ENCODE data around the gene ZFYVE21.
A peak's percentile ranks its signal among the peaks of the same experiment; 100 is the strongest.

ZFYVE21 gene

DNA sequence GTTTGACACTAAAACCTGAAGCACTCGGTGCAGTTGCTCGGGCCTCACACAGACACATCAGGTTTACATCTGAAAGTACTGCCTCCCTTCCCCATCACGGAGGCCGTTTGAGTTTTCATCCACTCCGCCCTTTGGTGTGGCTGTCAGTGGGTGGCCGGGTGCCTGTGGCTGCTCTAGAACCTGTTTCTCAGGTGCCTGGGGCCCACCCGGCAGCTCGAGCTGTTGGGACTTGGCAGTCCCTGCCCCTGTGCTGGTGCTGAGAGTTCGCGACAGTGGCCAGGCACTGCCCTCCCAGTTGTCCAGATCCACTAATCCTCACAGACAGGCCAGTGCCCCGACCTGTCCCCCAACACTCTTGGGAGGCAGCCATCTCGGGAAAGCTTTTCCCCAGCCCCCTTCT is 22.7 kb upstream of the ZFYVE21 start:
- no peak for DNase-seq

DNA sequence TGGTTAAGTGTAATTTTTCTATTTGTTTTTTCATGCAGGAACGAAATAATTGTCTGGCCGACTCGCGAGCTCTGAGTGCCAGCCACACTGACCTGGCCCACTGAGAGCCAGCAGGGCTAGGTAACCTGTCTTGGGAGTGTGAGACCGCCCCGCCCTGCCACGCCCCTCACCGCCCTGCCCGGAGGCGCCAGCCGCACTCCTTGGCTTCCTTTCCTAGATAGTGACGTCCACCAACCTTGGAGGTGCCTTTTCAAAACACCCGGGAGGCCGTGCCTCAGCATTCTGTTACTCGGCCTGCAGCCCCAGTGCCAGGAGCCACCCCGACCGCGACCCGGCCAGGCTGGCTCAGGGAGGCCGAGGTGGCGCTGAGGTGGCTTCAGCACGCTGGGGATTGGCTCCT is 22.1 kb upstream of the ZFYVE21 start:
- no peak for DNase-seq

DNA sequence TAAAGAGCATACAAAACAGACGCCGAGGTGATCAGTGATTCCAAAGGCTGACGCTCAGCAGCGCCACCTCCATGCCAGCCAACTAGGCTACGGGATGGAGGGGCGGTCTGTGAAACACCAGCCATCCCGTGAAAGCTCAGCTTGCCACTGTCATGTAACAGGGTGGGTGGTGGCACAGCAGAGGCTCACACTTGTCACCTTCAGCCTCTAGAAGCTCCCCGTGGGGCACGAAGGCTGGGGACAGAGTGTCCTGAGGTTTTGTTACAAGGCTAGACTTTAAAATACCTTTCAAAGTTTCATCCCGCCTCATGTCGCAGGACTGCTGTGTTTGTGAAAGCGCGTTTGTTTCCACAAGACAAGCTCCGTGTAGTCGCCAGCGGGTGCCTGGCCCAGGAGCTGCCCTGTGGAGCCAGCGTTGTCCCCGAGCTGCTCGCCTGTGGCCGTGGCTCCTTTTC is 21.0 kb upstream of the ZFYVE21 start:
- DNase-seq = no peak

DNA sequence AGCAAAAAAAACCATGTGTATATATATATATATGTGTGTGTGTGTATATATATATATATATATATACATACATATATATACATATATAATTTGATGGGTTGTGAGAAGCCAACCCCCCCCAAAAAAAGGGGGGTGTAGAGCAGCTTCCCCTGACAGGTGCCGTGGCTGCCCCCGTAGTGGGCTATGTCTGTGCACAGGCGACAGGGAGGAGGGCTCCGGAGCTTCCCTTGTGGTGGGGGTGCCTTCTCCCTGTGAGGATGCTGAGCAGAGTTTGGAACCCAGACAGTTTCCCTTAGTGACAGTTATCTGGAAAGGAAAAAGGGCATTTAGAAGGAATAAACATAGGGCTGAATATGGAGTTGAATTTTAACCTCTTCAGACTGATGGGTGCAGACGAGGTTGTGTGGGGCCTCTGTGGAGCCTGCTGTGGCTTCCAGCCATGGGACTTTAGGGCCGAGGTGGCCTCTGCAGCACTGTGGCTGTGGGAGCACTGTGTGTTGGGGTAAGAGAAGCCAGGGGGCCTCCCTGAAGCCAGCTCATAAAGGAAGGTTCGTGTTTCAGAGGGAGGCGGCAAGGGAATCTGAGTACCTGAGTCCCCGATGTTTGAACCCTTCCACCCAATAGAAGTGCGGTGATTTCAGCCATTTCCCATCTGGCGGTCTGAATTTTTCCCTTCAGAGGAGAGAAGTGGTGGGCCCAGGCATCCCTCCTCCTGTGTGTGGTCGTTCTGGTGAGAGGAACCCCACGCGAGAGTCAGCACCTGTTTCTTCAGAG is 20.1 kb upstream of the ZFYVE21 start:
- no peak for DNase-seq

DNA sequence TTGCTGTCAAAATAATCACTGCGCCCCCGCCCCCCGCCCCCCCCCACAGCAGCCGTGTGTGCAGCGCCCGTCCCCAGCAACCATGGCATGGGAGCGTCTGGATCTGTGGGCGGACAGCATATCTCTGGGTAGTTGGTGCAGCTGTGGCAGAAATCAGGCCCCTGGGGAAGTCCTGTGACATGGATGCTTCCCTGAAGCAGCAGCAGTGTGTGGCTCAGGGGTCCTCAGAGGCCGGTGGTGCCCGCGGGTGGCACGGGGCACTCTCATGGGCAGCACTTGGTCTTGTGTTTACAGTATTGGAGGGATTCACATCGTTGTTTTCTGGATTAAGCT is 19.6 kb upstream of the ZFYVE21 start:
- peak; percentile 67 for DNase-seq

DNA sequence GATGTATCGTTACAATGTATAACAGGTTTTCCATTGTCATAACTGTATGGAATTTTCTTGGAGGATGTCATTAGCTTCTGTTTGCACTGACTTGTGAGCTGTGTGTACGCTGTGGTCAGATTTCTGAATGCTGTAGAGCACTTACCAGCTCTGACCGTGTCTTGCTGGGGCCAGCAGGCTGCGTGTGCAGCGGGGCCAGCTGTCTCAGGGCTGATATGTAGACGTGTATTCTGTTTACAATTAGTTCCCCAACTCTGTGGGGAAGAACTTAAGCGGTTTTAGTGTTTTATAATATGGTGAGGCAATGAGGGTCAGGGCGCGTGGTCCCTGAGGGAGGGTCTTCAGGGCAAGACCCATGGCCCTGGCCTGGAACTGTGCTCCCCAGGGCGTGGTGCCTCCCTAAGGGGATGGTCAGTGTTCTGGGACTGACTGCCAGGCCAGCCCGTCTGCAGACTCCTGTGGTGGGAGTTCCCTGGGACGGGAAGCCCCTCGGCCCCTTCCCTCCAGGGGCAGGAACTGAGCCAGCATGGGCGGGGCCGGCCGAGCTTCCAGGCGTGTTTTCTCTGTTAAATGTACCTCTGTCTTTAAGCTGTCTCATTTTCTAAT is 19.0 kb upstream of the ZFYVE21 start:
- peak; percentile 78 for DNase-seq

DNA sequence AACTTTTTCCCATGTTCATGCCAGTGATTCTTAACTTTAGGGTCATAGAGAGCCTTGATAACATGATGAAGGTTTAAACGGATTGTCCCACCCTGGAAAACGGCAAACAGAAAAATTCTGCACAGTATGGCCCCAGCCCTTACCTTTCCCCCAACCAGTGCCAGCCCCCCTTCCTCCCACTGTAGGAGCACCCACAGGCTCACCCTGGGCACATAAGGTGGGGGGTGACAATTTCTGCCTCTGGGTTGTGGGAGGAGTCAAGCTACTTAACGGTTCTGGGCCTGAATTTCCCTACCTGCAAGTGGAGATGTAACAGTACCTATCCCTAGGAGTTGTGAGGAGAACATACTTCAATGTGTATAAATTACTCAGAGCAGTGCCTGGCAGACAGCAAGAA is 18.4 kb upstream of the ZFYVE21 start:
- no peak for DNase-seq

DNA sequence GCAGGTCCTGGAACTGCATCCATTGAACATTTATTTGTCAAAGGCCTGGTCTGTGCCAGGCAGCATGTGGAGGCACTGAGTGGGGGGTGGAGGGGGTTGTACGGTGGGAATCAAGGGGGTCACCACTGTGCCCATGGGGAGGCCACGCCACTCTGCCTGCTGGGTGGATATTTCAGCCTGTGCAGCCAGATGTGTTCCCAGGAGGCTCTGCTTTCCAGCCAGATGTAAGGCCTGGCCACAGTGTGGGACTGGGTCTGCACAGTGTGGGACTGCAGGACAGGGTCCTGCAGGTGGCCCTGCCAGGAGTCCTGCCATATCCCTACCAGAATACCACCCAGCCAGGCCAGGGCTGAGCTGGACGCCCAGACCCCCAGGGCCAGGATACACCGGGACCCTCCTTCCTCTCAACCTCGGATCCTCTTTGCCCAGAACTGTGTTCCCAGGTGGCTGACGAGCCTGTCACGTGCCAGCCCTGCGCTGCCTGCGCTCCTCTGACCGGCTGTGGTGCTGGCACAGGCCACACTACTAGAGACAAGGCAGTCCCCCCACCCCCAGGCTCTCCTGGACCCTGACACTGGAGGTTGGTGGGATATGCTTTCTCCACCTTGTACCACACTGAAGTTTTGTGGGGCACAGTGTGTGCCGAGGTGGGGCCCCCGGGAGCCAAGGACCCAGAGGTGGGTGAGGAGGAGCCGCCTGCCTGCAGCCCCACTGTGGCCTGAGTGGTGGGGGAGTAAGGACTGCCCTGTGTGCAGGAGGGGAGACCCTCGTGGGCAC is 17.8 kb upstream of the ZFYVE21 start:
- DNase-seq = no peak

DNA sequence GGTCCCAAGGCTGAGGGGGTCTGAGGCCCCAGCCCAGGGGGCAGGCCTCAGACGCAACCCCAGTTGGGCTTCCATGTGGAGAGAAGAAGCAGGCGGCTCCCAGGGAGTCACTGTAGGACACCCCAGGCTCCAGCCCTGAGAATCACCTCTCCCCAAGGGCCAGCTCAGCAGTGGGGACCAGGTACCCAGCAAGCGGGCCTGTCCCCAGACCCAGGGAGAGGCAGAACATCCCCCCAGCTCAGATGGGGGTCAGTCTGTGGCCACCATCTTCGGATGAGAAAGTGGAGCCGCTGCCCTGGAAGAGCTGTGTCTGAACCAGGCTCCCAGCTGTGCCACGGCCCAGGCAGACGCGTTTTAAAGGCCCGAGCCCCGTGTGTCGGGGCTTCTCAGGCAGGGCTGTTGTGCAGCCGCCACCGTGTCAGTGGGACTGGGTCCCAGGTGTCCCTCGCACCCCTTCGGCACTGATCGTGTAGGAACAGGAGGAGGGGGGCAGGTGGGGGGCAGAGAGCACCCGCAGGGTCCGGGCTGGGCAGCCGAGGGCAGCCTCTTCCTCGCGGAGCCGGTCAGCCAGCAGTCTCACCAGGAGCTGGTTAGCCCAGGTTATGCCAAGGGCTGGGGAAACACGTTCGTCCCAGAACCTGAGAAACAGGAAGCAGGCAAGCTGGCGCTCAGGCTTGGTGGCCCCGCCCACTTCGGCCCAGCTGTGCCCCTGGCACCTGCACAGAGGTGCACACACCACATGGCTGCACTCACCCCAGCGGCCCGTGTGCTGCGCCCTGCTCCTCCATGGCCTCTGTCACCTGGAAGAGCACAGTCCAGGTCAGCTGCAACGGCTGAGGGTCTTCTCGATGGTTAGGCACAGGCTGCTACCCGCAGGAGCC is 17.0 kb upstream of the ZFYVE21 start:
- no peak for DNase-seq

DNA sequence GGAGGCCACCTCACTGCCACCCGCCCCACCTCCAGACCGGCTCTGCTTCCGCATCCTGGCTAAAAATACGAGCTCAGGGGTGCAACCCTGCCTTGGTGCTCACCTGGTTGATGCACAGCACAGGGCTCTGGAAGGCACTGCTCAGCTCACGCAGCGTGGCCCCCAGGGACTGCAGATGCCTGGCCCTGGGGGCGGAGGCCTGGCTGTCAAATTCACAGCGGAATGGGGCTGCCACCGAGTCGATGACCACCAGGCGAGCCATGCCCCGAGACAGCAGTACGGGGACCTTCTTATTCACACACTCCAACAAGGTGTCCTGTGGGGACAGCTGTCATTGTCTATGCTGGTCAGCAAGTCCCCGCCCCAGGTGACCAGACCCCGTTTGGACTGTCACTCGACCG is 16.3 kb upstream of the ZFYVE21 start:
- DNase-seq = no peak

DNA sequence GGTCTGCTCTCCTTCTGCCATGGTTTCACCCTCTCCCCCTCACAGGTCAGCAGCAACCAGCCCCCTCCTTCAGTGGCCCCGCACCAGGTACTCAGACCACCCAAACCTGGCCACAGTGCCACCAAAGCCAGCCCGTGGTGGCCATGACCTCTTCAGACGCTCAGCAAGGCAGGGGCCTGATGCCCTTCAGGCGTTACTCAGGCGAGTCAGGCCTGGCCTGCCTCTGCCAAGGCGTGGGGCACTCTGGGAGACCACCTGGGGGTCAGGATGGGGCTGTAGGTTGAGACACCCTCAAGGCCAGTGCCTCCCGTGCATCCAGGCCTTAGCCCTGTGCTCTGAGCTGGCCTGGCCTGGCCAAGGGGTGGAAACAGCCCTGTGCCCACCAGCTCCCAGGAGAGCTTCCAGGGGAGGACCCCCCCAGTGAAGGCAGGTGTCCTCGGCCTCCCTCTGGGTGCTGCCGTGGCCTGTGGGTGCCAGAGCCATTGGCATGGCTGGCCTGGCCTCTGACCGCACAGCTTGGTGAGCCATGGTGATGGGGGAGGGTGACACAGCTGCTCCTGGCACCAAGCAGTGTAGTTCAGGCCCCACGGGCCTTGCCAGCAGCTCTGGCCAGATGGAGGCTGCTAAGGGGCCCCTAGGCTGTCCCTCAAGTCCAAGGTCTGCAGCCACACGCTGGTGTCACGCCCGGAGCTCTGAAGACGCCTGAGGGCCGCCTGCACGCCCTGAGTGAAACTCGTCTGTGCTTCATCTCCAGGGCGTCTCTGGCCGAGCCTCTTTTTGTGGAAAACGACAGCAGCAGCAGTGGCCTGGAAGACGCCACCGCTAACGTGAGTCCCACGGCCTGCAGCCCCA is 15.5 kb upstream of the ZFYVE21 start:
- no peak for DNase-seq

DNA sequence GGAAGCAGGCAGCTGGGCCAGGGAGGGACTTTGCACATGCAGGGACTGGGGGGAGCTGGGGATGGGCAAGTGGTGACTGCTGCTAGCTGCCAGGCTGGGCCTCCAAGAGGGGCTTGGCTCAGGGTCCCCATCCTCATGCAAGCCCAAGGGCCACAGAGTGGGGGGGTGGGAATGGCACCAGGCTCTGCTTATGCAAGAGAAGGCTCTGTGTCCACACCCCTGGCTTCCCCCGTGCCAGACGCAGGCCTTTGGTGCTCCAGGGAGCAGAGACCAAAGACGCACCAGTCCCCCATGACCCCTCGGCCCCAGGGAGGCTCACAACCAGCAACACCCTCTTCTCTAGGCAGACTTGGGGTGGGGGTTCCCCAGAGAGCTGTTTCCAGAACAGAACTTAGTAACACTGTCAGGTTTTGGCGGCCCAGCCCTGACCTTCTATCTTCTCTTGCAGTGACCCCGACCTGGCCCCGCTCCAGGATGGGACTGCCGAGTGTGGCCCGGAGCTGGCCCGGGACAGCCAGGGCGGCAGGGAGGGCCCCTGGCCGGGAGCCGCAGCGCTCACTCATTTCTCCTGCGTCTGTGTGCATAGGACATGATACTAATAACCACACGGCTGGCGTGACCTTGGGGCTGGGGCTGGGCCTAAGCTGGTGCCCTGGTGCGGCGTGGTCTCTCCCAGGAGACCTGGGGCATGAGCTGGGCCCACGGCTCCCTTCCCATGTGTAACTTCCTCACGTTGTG is 14.7 kb upstream of the ZFYVE21 start:
- no peak for DNase-seq

DNA sequence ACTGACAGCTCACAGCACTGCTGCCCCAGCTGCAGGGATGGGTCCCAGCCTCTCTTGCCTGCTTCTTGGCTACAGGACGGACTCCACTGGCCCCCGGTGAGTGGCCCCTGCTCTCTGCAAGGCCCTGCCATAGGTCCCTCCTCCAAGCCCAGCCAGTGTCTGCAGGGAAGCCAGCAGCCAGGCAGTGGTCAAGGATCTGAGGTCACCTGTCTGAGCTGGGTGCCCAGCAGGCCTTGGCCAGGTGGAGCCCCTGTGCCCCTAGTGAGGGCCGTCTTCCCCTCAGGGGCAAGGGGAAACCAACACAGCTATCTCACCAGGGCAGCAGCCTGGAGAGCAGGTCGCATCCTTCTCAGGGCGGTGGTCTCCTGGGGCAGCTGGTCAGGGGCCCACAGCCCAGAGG is 13.5 kb upstream of the ZFYVE21 start:
- DNase-seq = no peak

DNA sequence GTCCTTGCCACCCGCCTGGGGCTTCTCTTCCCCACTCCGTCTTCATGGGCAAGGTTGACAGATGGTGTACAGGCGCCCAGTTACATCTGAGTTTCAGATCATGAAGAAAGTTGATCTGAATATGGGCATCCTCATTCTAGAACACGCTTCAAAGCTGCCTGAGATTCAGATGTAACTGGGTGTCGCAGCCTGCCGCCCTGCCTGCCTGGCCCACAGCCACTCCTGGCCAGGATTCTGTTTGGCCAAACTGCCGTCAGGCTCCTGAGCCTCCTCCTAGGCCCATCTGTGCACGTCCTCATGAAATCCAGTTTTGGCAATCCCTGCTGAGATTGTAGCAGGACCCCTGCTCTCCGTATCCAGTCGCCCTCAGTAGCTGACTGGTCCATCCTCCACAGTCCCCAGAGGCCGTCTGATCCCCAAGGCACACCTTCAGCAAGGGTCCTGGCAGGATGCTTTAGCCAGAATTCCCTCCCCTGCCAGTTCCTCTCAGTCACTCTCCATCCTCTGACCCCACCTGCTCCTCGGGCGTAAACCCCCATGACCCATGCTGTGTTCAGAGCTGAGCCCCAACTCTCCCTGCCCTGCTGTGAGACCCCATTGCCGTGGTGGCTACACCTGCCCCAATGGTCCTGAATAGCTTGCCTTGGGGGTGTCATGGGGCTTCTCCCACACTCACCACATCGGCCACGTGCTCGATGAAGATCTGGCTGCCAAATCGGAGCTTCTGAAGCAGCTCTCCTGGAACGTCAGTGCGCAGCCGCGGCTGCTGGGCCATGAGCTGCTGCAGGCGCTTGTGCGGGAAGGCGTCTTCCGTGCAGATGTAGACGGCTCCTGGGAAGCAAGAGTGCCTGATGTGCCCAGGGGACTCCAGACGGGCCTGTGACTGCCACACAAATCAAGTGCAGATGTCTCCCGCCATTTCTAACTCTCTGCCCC is 12.8 kb upstream of the ZFYVE21 start:
- DNase-seq = no peak

DNA sequence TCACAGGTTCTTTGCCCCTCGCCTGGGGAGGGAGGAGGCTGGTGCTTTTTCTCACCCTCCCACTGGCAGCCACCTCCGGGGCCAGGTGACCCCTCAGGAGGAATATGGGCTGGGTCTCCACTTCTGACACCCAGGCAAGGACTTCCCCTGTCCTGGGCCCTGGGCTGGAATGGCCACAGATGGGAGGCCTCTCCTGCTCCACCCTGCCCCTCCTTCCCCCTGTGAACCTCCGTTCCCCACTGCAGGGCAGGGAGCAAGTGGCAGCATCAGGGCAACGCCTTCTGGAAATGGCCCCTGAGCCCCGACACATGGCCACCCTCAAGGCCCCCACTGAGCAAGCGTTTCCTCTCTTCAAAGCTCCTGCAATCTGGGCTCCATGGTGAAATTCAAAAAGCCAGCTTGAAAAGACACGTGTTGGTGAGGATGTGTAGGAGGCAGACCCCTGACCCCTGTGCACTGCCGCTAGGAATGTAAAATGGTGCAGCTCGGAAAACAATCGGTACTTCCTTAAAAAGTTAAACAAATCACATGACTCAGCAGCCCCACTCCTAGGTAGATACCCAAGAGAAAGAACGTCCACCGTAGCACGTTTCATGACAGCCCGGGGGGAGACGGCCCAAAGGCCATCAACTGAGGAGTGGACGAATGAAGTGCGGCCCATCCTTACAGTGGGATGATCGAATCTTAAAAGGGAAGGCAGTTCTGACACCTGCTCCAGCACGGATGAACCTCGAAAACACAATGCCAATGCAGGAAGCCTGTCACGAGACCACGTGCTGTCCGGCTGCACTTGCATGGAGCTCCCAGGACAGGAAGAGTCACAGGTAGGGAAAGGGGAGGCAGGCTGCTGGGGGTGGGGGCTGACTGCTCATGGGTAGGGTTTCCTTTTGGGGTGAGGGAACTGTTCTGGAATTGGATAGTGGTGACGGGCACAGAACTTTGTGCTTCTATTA is 11.9 kb upstream of the ZFYVE21 start:
- DNase-seq = no peak

DNA sequence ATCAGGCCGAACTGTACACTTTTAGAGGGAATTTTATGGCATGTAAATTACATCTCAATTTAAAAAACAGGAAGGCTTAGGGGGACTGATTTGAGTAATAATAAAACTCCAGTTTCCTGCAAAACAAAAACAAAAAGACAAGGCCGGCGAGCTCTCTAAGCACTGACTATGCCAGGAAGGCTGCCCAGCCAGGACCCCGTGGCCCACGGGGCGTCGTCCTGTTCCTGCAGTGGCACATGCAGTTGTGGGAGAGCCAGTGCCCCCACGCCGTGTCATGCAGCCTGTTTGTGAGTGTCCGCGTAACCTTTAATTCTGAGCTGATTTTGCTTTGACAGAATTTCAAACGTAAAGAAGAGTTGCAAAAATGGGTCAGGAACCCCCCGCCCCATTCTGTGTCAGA is 10.9 kb upstream of the ZFYVE21 start:
- no peak for DNase-seq

DNA sequence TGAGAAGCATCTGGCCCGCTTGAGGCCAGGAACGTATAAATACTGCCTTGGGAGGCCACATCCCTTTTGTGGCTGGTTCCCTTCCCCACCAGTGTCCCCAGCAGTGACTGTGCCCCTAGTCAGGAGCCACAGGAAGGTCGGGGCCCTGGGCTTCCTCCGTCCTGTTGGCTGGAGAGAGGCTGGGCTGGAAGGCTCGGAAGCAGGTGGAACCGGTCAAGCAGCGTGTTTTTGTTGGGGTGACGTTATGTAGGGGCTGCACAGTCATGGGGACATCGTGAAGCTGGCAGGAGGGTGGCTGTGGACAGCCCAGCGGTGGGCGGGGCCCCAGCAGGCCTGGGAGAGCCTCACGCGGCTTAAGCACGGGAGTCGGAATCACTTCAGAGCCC is 10.5 kb upstream of the ZFYVE21 start:
- DNase-seq = no peak

DNA sequence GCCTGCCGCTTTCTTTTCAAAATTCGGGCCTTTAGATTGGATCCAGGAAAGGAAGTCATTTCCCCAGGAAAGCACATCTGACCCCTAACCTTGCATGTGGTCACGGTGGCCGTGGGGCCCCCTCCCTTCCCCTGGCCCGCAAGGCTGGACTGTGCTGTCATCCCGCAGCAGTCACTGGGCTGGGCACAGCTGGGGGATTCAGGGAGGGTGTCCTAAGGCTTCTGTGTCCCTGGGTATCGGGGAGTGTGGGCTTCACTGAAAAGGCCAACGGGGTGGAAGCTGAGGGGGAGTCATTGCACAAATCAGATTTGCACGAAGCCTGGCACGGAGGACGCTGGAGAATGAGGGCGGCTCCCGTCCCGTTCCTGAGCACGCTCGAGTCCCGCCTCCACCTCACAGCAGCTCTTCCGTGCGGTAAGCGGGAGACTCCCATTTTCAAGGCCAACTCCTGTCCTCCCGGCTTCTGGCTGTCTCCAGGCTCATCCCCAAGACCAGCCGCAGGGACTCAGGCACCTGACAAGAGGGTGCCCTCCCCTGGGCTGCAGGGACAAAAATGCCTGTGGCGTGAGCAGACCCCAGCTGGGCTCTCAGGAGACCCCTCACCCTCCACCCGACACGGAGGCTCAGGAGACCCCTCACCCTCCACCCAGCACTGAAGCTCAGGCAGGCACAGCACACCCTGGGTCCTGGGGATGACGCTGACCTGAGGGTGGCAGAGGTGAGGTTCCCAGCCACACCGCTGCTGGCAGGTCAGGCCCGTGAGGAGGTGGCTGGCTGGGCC is 9.9 kb upstream of the ZFYVE21 start:
- DNase-seq = no peak

Data from right hindlimb (tissue), 1 donor.